ENCODE measurements around the gene PIEZO2.
"Not testable (repeated sequence)": the region's sequence is repeated elsewhere in the genome, so short reads cannot be mapped to it uniquely, and the experiment has no call there.

Gene PIEZO2

DNA sequence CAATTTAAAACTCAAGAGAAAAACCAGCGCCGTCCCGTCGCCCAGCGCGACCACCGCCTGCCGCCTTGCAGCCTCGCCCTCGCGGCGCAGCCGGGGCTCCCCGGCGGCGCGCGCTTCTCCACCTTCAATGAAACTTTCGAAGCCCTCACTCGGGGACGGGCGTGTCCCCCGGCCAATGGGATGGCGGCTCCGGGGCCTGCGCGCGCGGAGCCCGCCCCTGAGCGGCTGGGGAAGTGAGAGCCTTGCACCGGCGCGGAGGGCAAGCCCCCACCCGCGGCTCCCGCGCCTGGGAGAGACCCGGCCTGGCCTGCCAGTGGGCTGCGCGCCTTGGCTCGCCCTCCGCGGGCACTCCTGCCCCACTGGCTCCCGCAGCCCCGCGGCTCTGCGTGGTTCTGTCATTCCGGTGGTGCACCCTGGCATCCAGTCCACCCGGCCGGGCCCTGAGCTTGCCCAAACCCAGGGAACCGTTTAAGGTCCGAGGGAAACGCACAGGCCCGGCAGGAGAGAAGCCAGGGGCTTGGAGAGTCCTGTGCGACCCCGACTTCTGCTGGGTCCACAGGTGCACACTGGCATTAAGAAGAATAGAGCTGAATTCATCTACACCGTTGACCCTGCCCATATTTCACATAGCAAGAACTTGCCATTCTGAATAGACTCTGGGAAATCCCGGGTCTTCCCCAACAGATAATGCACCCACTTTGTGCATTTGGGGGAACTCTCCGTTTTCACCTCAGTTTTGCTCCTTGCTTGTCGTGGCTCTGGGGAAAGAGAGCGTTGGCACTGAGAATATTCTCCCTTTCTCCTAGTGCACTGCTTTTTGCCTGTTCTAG is at the start of gene PIEZO2:
PIEZO2 (minus strand) TSS at position 129 of the 830 bp plus-strand sequence. CDS start 981 bp downstream, outside the sequence.
- no peak for DNase-seq (ENCODE audit: low read depth in 3 of 3)

DNA sequence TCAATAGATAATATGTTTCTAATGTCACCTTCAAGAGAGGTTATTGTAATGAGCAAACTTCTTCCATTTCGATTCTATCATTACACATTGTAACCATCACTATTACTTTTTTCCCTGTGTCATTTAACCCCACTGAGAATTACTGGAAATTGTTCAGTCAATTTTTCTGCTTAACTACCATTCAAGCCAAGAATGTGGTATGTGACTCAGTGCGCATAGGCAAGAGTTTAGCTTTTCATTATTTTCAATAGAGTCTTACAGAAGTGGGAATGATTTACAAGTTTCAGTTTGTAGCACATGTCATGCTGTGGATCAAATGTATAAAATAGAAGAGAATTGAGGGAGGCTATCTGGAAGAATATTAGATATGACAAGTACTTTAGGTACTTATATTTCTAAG is 34.3 kb upstream of the PIEZO2 start:
- no peak for DNase-seq (ENCODE audit: low read depth in 3 of 3)

DNA sequence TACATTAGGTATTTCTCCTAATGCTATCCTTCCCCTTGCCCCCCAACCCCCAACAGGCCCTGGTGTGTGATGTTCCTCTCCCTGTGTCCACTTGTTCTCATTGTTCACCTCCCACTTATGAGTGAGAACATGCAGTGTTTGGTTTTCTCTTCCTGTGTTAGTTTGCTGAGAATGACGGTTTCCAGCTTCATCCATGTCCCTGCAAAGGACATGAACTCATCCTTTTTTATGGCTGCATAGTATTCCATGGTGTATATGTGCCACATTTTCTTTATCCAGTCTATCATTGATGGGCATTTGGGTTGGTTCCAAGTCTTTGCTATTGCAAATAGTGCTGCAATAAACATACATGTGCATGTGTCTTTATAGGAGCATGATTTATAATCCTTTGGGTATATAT is 32.3 kb upstream of the PIEZO2 start:
- not testable (repeated sequence) for DNase-seq (ENCODE audit: low read depth in 3 of 3)

DNA sequence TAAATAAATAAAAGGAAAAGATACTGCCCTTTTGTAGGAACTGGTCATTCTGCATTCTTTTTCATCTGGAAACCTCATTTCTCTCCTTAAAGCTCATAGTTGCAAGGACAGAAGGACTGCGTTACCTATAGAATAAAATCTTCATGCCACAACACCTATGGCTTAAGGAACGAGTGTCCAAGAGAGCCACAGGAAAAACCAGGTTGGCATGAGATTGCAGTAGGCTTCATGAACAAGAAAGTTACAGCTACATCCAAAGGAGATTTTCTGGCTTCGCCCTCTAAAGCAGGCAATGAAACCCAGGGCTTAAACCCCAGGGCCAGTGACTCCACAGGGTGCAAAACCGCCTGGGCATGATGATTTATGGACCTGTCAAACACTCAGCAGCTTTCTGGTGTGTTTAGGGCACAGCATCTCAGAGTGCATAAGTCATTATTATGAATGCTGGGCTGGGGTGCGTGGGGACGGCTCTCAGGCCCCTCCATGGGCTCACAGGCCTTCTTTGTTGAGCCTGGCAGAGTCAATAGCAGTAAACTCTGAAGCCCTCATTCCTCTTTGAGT is 30.7 kb upstream of the PIEZO2 start:
- no peak for DNase-seq (ENCODE audit: low read depth in 3 of 3)

DNA sequence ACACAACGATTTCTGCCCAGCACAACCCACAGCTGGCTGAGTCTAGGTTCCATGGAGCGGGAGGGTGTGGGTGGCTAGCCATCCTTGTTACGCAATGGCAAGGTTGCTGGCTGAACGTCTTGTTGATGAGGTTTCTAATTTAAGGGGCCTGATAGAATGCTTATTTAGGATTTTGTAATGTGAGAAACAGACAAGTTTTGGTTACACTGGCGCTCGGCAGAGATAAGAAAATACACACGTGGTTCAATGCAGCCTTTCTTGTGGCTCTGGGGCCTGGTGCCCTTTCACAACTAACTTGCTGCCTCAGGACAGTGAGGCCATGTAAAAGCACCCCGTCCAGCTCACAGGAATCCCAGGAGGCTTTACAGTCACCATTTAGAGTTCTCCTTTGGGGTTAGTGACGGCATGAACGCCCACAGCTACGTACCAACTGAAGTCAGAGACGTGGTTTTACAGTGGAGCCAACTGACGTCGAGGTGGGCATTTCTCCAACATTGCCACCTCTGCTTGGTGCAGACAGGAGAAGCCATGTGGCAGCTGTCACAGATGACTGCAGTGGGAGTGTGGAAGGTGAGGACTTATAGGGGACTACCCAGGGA is 29.7 kb upstream of the PIEZO2 start:
- no peak for DNase-seq (ENCODE audit: low read depth in 3 of 3)

DNA sequence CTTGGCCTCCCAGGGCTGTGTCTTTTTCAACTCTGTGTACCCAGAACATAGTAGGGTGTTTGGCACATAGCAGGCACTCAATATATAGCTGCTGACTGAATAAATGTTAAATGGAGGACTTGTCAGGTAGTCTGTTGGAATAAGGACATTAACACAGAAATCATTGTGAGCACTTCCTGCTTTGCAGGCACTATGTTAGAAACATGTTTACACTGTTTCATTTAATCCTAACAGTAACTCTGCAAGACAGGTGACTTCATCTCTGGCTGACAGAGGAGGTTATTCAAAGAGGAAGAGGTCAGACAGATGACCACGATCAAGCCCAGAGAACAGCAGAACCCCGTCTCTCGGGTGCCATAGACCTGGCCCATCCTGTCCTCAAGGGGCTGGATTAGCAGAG is 28.0 kb upstream of the PIEZO2 start:
- no peak for DNase-seq (ENCODE audit: low read depth in 3 of 3)

DNA sequence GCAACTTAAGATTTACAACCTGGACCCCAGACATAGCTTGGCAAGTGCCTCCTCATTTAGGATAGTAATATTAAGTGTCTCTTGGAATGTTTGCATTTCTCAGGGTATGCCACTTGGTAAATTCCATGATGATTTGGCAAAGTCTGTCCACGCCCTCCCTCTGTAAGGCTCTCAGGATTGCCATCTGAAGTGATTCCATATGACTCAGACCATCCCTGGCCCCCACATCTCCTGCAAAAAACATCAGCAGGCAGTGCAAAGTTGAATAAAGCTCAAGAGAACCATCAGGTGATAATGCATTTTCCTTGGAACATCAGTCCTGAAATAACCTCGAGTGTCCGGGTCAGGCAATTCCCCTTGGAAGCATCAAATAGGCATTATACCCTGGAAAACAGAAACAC is 27.1 kb upstream of the PIEZO2 start:
- no peak for DNase-seq (ENCODE audit: low read depth in 3 of 3)

DNA sequence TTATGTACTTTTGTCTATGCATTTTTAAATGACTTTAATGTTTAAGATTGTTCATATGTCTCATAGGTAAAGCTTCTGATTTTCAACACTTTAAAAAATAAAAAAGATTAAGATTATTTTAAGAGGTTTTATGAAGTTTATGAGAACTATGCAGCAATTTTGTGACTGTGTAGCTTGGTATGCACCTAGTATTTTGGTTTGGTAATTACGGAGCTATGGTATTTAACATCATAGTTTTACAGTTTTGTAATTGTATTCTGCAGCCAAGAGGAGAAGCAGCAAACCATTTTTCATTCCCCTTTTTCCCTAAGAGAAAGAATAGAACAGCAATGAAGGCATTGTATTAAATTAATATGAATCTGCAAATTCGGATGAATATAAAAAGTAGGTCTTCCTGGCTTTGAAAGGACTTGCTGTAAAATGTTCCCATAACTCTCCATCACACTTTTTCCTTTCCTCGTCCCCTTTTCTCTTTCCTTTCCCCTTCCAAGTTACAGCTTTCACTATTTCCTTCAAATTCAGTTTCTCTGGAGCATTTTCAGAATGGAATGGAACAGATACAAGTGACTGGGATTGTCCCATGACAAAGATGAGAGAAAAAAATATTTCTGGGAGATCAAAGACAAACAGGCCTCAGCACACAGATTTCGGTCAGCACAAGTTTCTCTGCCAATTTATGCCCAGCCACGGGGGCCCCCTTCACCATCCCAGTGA is 26.1 kb upstream of the PIEZO2 start:
- DNase-seq (ENCODE audit: low read depth in 3 of 3): no peak

DNA sequence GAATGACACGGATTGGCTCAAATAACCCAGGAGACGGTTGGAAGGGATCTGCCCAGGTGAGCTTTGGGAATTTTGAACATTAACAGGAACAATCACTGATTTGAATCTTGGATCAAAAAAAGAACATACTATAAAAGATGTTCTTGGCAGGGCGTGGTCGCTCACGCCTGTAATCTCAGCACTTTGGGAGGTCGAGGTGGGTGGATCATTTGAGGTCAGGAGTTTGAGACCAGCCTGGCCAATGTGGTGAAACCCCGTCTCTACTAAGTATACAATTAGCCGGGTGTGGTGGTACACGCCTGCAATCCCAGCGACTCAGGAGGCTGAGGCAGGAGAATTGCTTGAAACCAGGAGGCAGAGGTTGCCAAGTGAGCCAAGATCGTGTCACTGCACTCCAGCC is 24.8 kb upstream of the PIEZO2 start:
- DNase-seq (ENCODE audit: low read depth in 3 of 3): not testable (repeated sequence)

DNA sequence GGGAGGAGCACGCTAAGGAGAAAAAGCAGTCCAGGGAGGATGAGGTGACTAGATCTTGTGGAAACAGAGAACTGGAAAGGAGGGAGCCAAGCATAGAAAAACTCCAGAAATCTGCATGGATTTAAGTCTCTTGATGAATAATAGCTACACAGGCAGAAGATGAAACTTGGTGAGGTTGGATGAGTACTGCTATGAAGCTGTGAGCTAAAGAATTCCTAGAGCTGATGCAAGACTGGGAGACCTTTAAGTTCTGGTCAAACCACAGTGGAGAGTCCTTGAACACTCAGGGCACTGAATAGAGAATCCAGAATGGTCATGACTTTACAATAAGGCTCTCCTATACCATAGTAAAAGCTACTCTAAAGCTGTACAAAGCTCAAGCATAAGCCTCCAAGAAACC is 18.4 kb upstream of the PIEZO2 start:
- DNase-seq (ENCODE audit: low read depth in 3 of 3): no peak

DNA sequence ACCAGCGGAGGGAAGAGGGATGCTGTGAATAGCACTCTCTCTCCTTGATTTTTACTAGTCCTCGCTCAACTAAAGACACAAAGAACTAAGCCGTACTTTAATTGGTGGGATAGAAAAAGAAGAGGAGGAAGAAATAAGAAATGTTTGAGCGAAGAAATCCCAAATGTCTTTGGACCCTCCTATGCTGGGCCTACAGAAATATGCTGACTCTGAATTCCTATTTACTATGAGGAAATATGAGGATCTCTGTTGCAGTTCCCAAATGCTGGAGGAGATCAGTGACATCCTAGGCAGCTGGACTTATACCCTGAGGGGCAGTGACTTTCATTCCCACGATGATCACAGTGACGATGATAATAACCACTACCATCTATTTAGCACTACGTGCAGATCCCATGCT is 16.6 kb upstream of the PIEZO2 start:
- DNase-seq (ENCODE audit: low read depth in 3 of 3): no peak

DNA sequence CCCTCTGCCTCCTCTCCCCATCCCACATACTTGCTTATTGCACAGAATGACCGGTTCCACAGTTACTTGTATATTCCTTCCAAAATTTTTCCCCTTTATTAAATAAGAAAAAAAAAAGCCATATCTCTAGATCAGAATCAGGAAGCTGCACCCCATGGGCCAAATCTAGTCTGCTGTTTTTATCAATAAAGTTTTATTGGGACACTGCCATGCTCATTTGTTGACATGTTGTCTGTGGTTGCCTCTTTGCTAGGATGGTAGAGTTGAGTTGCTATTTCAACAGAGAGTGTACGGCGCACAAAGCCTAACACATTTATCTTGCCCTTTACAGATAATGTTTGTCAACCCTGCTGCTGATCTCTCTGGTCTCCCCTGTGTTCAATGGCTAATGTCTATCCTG is 15.8 kb upstream of the PIEZO2 start:
- no peak for DNase-seq (ENCODE audit: low read depth in 3 of 3)

DNA sequence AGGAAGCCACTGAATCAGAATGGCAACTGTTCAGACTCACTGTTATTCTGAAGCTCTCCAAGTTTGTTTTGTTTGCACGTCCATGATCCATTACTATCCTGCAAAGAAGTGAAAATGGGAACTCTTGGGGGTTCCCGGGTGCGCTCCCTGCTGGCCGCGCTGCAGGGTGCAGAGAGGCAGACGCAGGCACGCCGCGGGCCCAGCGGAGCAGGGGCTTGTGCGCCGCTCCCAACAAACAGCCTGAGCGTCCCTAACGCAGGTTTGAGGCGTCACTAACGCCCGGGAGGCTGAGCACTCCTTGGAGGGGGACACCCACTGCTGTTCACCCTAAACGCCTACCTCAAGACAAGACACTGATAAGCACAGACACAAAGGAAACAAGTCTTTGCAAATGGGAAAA is 14.3 kb upstream of the PIEZO2 start:
- no peak for DNase-seq (ENCODE audit: low read depth in 3 of 3)

DNA sequence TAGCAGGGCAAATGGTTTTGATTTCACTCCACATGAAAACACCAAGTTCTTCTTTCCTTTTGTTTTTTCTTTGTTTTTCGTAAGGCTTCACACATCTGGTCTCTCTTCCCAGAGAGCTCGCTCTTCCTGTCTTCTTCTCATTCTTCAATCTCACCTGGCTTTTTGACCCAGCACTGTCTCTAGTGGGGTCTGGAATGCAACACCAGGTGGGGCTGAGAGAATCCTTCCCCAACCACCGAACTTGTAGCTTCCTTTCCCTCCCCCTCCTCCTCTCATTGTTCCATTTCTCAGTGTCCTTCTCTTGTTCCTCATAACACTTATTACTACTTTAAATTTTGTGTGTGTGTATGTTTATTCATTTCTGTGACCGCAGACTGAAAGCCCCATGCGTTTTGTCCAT is 13.5 kb upstream of the PIEZO2 start:
- DNase-seq (ENCODE audit: low read depth in 3 of 3): no peak

DNA sequence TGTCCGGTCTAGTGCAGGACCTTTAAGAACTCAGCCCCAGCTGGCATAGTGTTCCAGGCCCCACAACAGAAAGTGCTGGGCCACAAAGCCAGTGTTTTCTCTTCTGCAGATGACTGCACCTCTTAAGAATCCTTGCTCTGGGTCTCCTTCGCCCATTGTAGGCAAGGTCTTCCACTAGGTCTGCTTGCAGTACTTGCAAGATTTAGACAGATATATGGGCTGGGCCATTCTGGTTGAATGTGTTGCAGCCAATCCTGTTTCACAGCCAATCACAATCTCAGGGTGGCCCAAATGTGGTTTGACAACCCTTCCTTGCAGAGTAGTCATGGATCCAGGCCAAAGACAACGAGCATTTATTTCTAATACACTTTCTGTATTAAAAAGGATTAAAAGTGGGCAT is 13.1 kb upstream of the PIEZO2 start:
- no peak for DNase-seq (ENCODE audit: low read depth in 3 of 3)

DNA sequence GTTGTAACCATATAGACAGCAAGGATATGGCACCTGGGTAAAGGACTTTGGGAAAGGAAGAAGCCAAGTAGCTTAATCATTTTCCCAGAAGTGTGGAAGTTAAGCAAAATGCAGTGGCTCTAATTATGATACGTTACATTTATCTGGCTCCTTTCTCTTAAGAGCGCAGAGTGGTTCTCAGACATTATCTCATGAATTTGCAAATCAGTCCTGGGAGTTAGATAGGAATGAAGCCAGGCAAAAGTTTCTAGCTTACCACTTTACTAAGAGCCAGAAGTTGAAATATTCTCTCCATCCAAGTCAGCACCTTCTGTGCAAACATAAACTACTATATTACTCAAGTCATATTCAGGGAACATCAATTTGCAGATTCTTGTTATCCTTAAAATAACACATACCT is 10.9 kb upstream of the PIEZO2 start:
- DNase-seq (ENCODE audit: low read depth in 3 of 3): no peak

DNA sequence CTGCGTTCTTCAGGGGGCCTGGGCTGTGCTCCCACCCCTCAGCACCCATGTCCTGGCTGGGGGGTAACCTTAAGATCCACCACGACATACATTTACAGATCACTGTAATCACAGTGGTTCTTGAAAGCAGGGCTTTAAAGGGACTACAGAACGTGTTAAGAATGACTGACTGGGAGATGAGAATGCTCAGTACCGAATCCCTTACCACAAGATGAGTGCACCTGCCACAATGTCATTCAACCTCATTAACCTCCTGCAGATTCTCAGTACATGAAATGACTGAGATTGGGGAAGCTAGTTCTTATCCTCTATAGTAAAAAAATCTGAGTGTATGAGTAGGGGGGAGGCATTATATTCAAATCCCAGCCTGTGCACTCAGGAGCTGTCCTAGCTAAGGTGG is 10.5 kb upstream of the PIEZO2 start:
- DNase-seq (ENCODE audit: low read depth in 3 of 3): no peak

DNA sequence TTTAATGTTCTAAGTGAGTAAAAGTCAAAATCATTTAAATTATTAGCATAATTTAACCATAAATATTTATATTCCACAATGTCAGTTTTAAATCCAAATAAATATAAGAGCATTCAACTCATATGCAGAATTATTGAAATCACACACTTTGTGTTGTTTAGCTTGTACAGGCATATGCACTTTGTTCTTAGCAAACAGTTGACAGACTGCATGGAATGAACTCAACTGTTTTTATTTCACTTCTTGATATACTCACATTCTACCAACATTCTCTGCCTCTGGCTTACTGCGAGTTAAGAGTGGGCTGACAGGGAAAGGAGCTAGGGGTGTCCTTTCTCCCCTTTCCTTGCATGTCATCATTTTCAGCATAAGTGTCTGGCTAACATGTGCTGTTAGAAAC is 7.6 kb upstream of the PIEZO2 start:
- DNase-seq (ENCODE audit: low read depth in 3 of 3): no peak

DNA sequence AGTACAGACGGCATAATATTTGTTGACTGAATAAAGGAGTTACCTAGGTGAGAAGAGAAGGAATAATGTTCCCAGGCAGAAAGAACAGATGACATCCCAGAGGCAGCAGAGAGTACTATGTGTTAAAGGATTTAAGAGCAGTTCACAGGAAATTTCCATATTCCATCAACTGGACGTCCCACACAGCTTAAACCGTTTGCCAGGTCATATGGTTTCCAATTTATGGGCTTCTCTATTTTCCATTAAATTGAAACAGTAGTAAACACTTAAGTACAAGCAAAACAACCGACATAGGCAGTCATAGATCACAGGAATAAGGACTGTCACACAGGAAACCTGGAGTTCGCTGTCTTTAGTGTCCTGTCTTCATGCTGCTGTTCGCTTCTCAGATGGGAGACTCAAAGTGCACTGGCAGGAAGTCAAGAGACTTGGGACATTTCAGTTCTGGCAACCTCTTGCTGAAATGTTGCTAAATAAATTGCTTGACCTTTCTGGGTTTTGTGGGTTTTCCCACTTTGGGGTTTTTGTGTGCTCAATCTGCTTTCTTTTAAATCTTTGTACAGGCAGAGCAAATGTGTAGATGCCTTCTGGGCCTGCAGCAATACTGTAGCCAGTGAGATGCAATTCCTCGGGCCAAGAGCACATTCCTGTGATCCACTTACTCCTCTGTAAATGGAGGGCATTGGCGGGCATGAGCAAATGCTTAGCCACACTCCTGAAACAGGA is 5.8 kb upstream of the PIEZO2 start:
- no peak for DNase-seq (ENCODE audit: low read depth in 3 of 3)

DNA sequence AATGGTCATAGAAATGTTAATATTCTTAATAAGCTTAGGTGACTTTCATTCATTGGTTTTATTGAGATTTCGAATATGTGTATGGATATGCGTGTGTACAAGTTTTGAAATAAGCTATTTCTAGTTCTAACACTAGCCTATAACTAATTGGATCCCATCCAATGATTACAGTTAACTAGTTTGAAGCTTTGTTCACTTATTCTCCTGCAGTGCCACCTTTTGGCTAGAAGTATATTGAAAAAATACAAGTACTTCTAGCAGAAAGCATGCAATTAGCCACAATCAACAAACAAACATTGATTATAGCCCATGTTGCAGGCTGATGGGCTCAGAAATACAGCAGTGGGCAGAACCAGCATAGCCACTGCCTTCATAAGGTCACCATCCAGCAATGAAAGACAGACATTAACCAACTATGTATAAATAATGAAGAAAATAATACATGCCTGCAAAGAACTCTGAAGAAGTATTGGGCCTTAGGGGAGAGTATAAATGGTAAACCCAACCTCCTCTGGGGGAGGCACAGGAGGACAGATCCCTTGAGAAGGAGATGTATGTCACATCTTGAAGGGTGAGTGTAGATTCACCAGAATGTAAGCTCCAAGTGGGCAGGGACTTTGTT is 5.1 kb upstream of the PIEZO2 start:
- no peak for DNase-seq (ENCODE audit: low read depth in 3 of 3)

DNA sequence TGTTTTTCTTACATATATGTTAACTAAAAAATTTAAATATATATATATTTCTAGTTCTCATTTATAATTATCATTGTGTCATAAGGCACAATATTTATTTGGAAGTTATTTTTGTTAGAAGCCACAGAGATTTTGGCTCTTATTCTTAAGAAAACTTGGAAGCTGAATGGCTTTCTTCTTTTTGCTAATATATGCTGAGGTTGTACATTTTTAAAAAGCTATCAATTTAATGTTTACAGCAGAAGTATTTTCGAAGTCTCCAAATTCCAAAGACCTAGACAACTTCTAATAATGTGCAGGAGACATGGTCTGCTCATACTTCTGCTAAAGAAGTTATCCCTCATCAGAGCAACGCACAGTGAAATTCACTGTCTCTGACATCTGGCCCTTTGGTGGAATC is 3.7 kb upstream of the PIEZO2 start:
- no peak for DNase-seq (ENCODE audit: low read depth in 3 of 3)

DNA sequence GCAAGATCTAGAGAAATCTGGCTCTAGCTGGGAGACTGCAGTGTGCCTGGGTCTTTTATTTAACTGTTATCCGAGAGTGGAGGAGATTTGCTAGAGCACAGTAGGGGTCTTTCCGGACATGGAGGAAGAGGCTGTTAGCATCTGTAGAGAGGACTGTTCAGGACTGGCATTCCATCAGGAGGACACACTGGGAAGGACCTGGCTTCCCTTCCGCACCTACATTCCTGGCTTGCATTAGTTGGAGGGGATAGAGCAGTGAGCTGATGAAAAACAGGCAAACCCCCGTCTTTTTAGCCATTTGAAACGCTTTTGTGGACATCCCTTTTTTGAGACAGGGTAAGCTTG is 874 bp upstream of the PIEZO2 start:
- no peak for DNase-seq (ENCODE audit: low read depth in 3 of 3)
